ENCODE results near the gene IRS2. TPM values are rescaled to one million over a fixed set of nuclear protein-coding genes. Genes with fewer than 3 reads are reported as not detected.

Gene IRS2
- total RNA-seq, 4 donors from 2014 or later = 5.0 to 24.6 (median 7.5) TPM

GRCh38 chr13:109773276-109773675 is 13.1 kb downstream of the IRS2 start:
- 63 to 71% methylated on average over 6 of the region's 6 CpGs for WGBS, 2 donors
- intact Hi-C loops (cut with DNase I) = no loop called here
- DNase-seq = no peak
- Histone ChIP-seq H3K27ac (no peak overlapping the region), H3K4me1 (peaks cover 0 to 22% (median 3%) of the 10 kb centered on the region in 3 donors), H3K9me3 (no peaks in the 10 kb centered on the region), H3K4me3 (no peak overlapping the region), H3K36me3 (peaks cover 0 to 27% (median 0%) of the 10 kb centered on the region in 3 donors), H3K27me3 (no peaks in the 10 kb centered on the region)
- TF ChIP-seq CTCF (IDR thresholded peaks at IDR 0.05) = no peak
- no peak for TF ChIP-seq POLR2A (IDR thresholded peaks at IDR 0.05)

DNA sequence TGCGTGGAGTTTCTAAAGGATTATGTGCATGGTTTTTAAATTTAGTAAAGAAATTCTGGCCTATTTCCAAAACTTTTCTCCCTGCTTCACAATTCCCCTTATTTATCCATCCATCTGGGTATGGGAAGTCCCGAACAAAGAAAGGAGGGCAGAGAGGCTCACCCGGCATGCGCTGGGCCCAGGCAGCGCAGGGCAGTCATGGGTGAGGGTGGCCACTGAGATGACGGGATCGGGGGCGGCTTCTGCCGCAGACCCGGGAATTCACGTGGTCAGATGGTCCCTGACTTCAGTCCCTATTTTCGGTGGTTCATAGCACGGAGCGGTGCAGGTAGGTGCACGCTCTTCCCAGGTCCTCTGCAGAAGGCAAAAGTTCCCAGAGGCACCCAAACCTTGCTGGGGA is 14.5 kb downstream of the IRS2 start:
- Histone ChIP-seq H3K27ac (no peak overlapping the region), H3K27me3 (no peaks in the 10 kb centered on the region), H3K9me3 (no peaks in the 10 kb centered on the region), H3K36me3 (peaks cover 0 to 29% (median 0%) of the 10 kb centered on the region in 3 donors), H3K4me3 (no peak overlapping the region), H3K4me1 (peaks cover 0 to 12% (median 1%) of the 10 kb centered on the region in 3 donors)
- TF ChIP-seq POLR2A (IDR thresholded peaks at IDR 0.05) = no peak
- no peak for TF ChIP-seq CTCF (IDR thresholded peaks at IDR 0.05)
- WGBS, 2 donors = 76 to 77% methylated on average over 3 of the region's 15 CpGs
- intact Hi-C loops (cut with DNase I) = no loop called here
- no peak for DNase-seq

DNA sequence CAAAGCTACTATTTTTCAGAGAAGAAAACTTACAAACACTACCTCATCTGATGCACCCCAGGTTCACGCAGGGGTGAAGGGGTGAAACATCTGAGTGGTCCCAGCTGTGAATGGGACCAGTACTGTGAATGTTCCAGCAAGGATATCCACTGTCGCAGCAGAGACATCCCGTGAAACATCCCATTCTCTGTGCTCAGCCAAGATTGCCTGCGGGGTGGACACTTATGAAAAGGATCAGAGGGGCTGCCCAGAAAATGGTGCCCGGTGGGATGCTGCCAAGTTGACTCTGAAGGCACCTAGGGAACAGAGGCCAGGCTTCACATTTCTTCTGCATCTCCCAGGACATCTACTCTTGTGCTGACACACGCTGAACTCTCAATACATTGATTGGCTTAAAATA is 15.9 kb downstream of the IRS2 start:
- no peak overlapping the region for H3K4me3 ChIP-seq
- 87 to 98% methylated on average over 5 to 6 of the region's 6 CpGs for WGBS, 2 donors
- intact Hi-C loops (cut with DNase I) = no loop called here

GRCh38 chr13:109769921-109770320 is 16.5 kb downstream of the IRS2 start:
- Histone ChIP-seq H3K4me1 (peaks cover under 1 to 18% (median 7%) of the 10 kb centered on the region in 3 donors), H3K9me3 (no peaks in the 10 kb centered on the region), H3K4me3 (no peak overlapping the region), H3K27me3 (no peaks in the 10 kb centered on the region), H3K36me3 (peaks cover 0 to 29% (median 0%) of the 10 kb centered on the region in 3 donors), H3K27ac (no peak overlapping the region)
- no peak for TF ChIP-seq CTCF (IDR thresholded peaks at IDR 0.05)
- no peak for TF ChIP-seq POLR2A (IDR thresholded peaks at IDR 0.05)
- WGBS, 2 donors = 89 to 96% methylated on average over 5 of the region's 5 CpGs
- DNase-seq = no peak
- intact Hi-C loops (cut with DNase I) = no loop called here

More for the DNA sequence above, 15.9 kb downstream of the IRS2 start:
- peaks cover 0 to 13% (median 3%) of the 10 kb centered on the region in 3 donors for H3K4me1 ChIP-seq
- H3K9me3 ChIP-seq = no peaks in the 10 kb centered on the region
- TF ChIP-seq CTCF (IDR thresholded peaks at IDR 0.05) (no peak), POLR2A (IDR thresholded peaks at IDR 0.05) (no peak)
- H3K36me3 ChIP-seq = peaks cover 0 to 29% (median 0%) of the 10 kb centered on the region in 3 donors
- no peaks in the 10 kb centered on the region for H3K27me3 ChIP-seq
- no peak for DNase-seq
- H3K27ac ChIP-seq = no peak overlapping the region

- WGBS, 2 donors = 77 to 85% methylated on average over 4 of the region's 4 CpGs
- no peak for DNase-seq
- Histone ChIP-seq H3K36me3 (peaks cover 0 to 29% (median 0%) of the 10 kb centered on the region in 3 donors), H3K4me3 (no peak overlapping the region), H3K9me3 (no peaks in the 10 kb centered on the region), H3K27me3 (no peaks in the 10 kb centered on the region), H3K4me1 (peaks cover 5 to 24% (median 7%) of the 10 kb centered on the region in 3 donors), H3K27ac (no peak overlapping the region)
- intact Hi-C loops (cut with DNase I) = no loop called here
- TF ChIP-seq POLR2A (IDR thresholded peaks at IDR 0.05) (no peak), CTCF (IDR thresholded peaks at IDR 0.05) (no peak)
Observed at GRCh38 chr13:109769275-109769674, 17.1 kb downstream of the IRS2 start.
